ENCODE results near the gene CMIP. TPM values are rescaled to one million over a fixed set of nuclear protein-coding genes. Genes with fewer than 3 reads are reported as not detected.

Gene CMIP
- total RNA-seq, 4 donors from 2014 or later, result 14.5 to 24.6 (median 21.0) TPM

GRCh38 chr16:81405702-81406113 is 38.9 kb upstream of the CMIP start:
- no peak for DNase-seq (ENCODE audit: extremely low spot score)
- Histone ChIP-seq H3K9me3 (no peaks in the 10 kb centered on the region), H3K36me3 (no peaks in the 10 kb centered on the region), H3K27ac (replicated peaks in 1 of 4) (no peak overlapping the region), H3K4me3 (no peak overlapping the region), H3K4me1 (peaks cover 9 to 19% (median 14%) of the 10 kb centered on the region in 4 donors), H3K27me3 (peaks cover 0 to 14% (median 0%) of the 10 kb centered on the region in 4 donors)
- TF ChIP-seq POLR2A (IDR thresholded peaks at IDR 0.05; ENCODE audit: low read depth), result no peak
- intact Hi-C loops (cut with DNase I), result loop anchor here (10.0 kb wide), 1 partner anchor 219 kb away; no protein-coding TSS in a partner anchor
- WGBS, result 78% methylated on average over 9 of the region's 11 CpGs

DNA sequence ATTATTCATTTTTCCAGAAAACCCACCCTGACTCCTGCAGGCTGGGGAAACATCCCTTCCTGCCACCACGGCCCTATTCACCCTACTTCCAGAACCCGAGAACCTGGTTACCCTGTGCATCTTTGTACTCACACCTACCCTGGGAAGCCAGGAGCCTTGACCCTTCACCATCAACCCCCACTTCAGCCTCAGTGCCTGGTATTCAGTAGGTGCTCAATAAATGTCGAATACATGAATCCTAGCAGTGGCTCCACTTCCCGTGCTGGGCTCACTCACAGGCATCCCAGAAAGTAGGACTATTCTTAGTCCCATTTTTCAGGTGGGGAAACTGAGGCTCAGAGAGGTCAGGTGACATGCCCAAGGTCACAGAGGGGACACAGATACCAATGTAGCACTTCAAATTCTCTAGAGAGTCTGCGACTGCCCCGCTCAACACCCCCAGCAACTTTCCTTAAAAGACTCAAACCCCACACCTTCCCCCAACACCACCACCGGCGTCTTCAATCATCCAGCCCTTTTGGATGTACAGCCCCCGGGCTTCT is 36.1 kb upstream of the CMIP start:
- Histone ChIP-seq H3K4me3 (no peak overlapping the region), H3K36me3 (no peaks in the 10 kb centered on the region), H3K27me3 (peaks cover 0 to 9% (median 0%) of the 10 kb centered on the region in 4 donors), H3K4me1 (peaks cover 6 to 16% (median 10%) of the 10 kb centered on the region in 4 donors), H3K27ac (replicated peaks in 1 of 4) (no peak overlapping the region), H3K9me3 (no peaks in the 10 kb centered on the region)
- intact Hi-C loops (cut with DNase I), result loop anchor here (10.0 kb wide), 1 partner anchor 216 kb away; no protein-coding TSS in a partner anchor
- DNase-seq (ENCODE audit: extremely low spot score), result no peak
- 93% methylated on average over 8 of the region's 9 CpGs for WGBS
- no peak for TF ChIP-seq POLR2AphosphoS5 (IDR thresholded peaks at IDR 0.05)
- TF ChIP-seq EP300 (IDR thresholded peaks at IDR 0.05), result no peak
- TF ChIP-seq CTCF (IDR thresholded peaks at IDR 0.05), result no peak
- no peak for TF ChIP-seq POLR2A (IDR thresholded peaks at IDR 0.05; ENCODE audit: low read depth)

DNA sequence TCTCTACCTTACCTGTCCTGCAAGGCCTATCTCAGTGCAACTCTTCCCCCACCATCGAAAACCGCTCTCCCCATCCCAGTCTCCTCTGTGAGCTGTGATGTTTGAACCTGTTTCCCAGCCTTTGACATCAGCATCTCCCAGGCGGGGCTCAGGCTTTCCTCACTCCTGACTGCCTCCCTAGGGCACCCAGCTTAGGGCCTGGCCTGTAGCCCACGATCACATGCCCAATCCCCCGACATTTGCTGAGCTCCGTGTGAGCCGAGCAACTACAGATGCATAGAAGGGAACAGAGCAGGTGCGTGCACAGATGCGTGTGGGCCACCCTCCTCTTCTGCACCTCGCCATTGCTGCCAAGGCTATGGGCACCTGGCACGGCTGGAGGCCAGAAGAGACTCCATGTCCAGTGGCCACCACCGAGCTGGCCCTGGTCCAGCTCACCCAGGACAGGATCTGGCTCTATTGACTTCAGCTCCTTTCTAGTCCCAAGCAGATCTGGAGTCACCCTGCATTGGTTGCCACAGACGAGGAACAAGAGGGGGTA is 35.5 kb upstream of the CMIP start:
- WGBS, result 90% methylated on average over 9 of the region's 13 CpGs
- Histone ChIP-seq H3K4me1 (peaks cover under 1 to 10% (median 5%) of the 10 kb centered on the region in 4 donors), H3K4me3 (no peak overlapping the region), H3K27me3 (peaks cover 0 to 9% (median 0%) of the 10 kb centered on the region in 4 donors), H3K9me3 (no peaks in the 10 kb centered on the region), H3K36me3 (no peaks in the 10 kb centered on the region), H3K27ac (replicated peaks in 1 of 4) (no peak overlapping the region)
- TF ChIP-seq EP300 (IDR thresholded peaks at IDR 0.05) (no peak), CTCF (IDR thresholded peaks at IDR 0.05) (no peak), POLR2AphosphoS5 (IDR thresholded peaks at IDR 0.05) (no peak), POLR2A (IDR thresholded peaks at IDR 0.05; ENCODE audit: low read depth) (no peak)
- intact Hi-C loops (cut with DNase I), result loop anchor here (10.0 kb wide), 1 partner anchor 216 kb away; no protein-coding TSS in a partner anchor
- no peak for DNase-seq (ENCODE audit: extremely low spot score)

DNA sequence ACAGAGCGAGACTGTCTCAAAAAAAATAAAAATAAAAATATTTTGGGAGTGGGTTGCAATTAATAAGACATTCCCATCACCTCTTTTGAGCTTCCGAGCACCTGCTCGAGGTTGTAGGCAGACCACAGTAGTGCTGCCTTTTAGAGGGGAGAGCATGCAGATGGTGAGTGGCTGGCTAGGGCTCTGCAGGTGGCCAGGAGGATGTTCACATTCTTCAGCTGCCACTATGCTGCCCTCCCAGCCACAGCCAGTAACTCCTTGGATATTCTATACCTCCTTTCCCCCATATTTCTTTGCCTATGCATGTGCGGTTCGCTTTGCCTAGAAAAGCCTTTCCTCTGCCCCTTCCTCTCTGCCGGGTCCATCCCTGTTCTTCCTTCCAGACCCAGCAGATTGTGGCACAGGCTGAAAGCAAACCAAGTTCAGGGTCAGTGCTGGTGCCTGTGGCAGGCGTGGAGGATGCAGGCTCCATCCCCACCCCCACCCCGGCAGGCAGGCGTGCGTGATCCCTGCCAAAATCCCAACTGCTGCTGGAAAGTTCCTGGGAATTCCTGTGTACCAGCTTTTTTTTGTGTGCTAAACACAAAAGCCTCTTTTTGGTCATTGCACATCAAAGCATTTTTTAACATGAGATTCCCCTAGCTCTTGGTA is 33.8 kb upstream of the CMIP start:
- WGBS, result 62% methylated on average over 10 of the region's 10 CpGs
- Histone ChIP-seq H3K4me3 (no peak overlapping the region), H3K27me3 (peaks cover 0 to 9% (median 0%) of the 10 kb centered on the region in 4 donors), H3K27ac (replicated peaks in 1 of 4) (no peak overlapping the region), H3K9me3 (no peaks in the 10 kb centered on the region), H3K4me1 (peaks cover 0 to 9% (median 4%) of the 10 kb centered on the region in 4 donors), H3K36me3 (no peaks in the 10 kb centered on the region)
- TF ChIP-seq POLR2A (IDR thresholded peaks at IDR 0.05; ENCODE audit: low read depth) (no peak), POLR2AphosphoS5 (IDR thresholded peaks at IDR 0.05) (no peak), CTCF (IDR thresholded peaks at IDR 0.05) (no peak), EP300 (IDR thresholded peaks at IDR 0.05) (no peak)
- no peak for DNase-seq (ENCODE audit: extremely low spot score)
- intact Hi-C loops (cut with DNase I), result no loop called here

GRCh38 chr16:81413245-81413990 is 31.2 kb upstream of the CMIP start:
- H3K9me3 ChIP-seq, result no peaks in the 10 kb centered on the region
- WGBS, result 92% methylated on average over 8 of the region's 11 CpGs
- peaks cover 0 to 9% (median 4%) of the 10 kb centered on the region in 4 donors for H3K4me1 ChIP-seq
- H3K27ac ChIP-seq (replicated peaks in 1 of 4), result no peak overlapping the region
- no peak overlapping the region for H3K4me3 ChIP-seq
- TF ChIP-seq POLR2A (IDR thresholded peaks at IDR 0.05; ENCODE audit: low read depth) (no peak), CTCF (IDR thresholded peaks at IDR 0.05) (no peak)
- H3K27me3 ChIP-seq, result peaks cover 0 to 5% (median 0%) of the 10 kb centered on the region in 4 donors
- intact Hi-C loops (cut with DNase I), result no loop called here
- H3K36me3 ChIP-seq, result no peaks in the 10 kb centered on the region
- DNase-seq (ENCODE audit: extremely low spot score), result no peak

Measured in esophagus muscularis mucosa (tissue), 4 donors.